Lower leg skin (tissue), 3 donors: ENCODE results near the gene BRF1.

Experiments used
- CTCF ChIP-seq, 3 donors: fragments of 450-650 bp; IDR thresholded peaks; one replicate each; pipeline ENCODE4 v1.5.1; 2016; ENCODE audit warnings: antibody characterized with exemption in 3 of 3, mild to moderate bottlenecking in 3 of 3, moderate library complexity in 2 of 3
- POLR2A ChIP-seq, 2 donors: fragments of 450-650 bp; IDR thresholded peaks; one replicate each; pipeline ENCODE4 v1.6.1; 2016 to 2017; ENCODE audit warnings: antibody characterized with exemption in 2 of 2, mild to moderate bottlenecking in 1 of 2, moderate library complexity in 1 of 2

GRCh38 chr14:105219043-105219612, 81.7 kb downstream of the BRF1 start:
- TF ChIP-seq POLR2A (IDR thresholded peaks at IDR 0.05), result no peak
- no peak for TF ChIP-seq CTCF (IDR thresholded peaks at IDR 0.05)
